K562 (cell line): ENCODE results near the gene SERPINH1. TPM values are rescaled to one million over a fixed set of nuclear protein-coding genes. Genes with fewer than 3 reads are reported as not detected.

Source experiments
- CCAR2 ChIP-seq: fragments of 200-400 bp; formaldehyde crosslinking; IDR thresholded peaks from 2 replicates; pipeline ENCODE4 v1.6.1; 2017; ENCODE audit warnings: mild to moderate bottlenecking, low read depth, low read length
- GTF3C2 ChIP-seq: IDR thresholded peaks from 3 replicates; pipeline ENCODE4 v1.6.1; 2011; ENCODE audit warnings: borderline replicate concordance, mild to moderate bottlenecking, moderate library complexity; ENCODE audit not compliant: insufficient read length; ENCODE audit errors: extremely low read depth
- JUND ChIP-seq, 2 experiments: IDR thresholded peaks; 2 replicates in 1 of 2; 3 replicates in 1 of 2; pipeline ENCODE4 v1.6.1; 2011; ENCODE audit warnings: borderline replicate concordance in 2 of 2, low read depth in 2 of 2, low read length in 2 of 2, improper control_type of control experiment in 1 of 2, missing biosample characterization in 1 of 2, missing genetic modification characterization in 1 of 2, missing genetic modification reagents in 1 of 2
- RAD21 ChIP-seq, 2 experiments: fragments of 250-450 bp in 1 of 2; fragments of 450-650 bp in 1 of 2; sonication (Bioruptor Pico) in 1 of 2; formaldehyde crosslinking in 1 of 2; IDR thresholded peaks in 1 of 2; conservative IDR thresholded peaks in 1 of 2; 2 replicates each; pipeline versions ENCODE4 v1.4.0 to v1.8.0; 2020 to 2022; ENCODE audit warnings: mild to moderate bottlenecking in 2 of 2, moderate library complexity in 1 of 2
- ZNF354B ChIP-seq: fragments of 250-450 bp; sonication (Bioruptor Pico); IDR thresholded peaks from 2 replicates; pipeline ENCODE4 v1.4.0; 2020
- polyA plus RNA-seq, 8 experiments: library from polyadenylated mRNA; depleted of rRNA in 4 of 8; stranded (reverse) in 5 of 8; unstranded in 3 of 8; fragments of >200 nt; fragmentation: Nextera tagmentation in 2 of 8; fragmentation: Illumina TruSeq in 1 of 8; extraction: Ambion mirVana in 2 of 8; extraction: Trizol in 1 of 8; gene quantifications; 2 replicates each; pipeline versions ENCODE4 v1.2.1 to v1.2.3, GENCODE V29; 2011 to 2014; ENCODE audit warnings: inconsistent platforms in 1 of 8, missing spikeins in 1 of 8
- total RNA-seq, 7 experiments: library from RNA; depleted of rRNA in 6 of 7; stranded (reverse); fragments of >200 nt in 6 of 7; fragmentation: Illumina TruSeq in 2 of 7; extraction: Trizol in 2 of 7; gene quantifications; 2 replicates each; pipeline versions ENCODE4 v1.2.1 to v1.2.3, GENCODE V29; 2011 to 2021; ENCODE audit warnings: low replicate concordance in 1 of 7
- TF ChIP-seq, protein P1 (sequence below), 2 experiments: fragments of 450-650 bp; formaldehyde crosslinking in 1 of 2; IDR thresholded peaks; 2 replicates each; pipeline versions ENCODE4 v1.4.0 to v1.6.1; 2014 to 2020; ENCODE audit warnings: mild to moderate bottlenecking in 2 of 2, borderline replicate concordance in 1 of 2, low read depth in 1 of 2
- TF ChIP-seq, protein P2 (sequence below): fragments of 250-450 bp; sonication (Bioruptor Pico); IDR thresholded peaks from 2 replicates; pipeline ENCODE4 v1.4.0; 2020; ENCODE audit warnings: mild to moderate bottlenecking

Gene SERPINH1
- total and polyA plus RNA-seq, 9 of the 15 experiments (the other 6 are each of a cell fraction or from before 2014, with no cell fraction given) = 2.8 to 106 (median 67.9) TPM

GRCh38 chr11:75597636-75598035 lies 35.6 kb downstream of the SERPINH1 start (continued):
- TF ChIP-seq, protein P1, sequence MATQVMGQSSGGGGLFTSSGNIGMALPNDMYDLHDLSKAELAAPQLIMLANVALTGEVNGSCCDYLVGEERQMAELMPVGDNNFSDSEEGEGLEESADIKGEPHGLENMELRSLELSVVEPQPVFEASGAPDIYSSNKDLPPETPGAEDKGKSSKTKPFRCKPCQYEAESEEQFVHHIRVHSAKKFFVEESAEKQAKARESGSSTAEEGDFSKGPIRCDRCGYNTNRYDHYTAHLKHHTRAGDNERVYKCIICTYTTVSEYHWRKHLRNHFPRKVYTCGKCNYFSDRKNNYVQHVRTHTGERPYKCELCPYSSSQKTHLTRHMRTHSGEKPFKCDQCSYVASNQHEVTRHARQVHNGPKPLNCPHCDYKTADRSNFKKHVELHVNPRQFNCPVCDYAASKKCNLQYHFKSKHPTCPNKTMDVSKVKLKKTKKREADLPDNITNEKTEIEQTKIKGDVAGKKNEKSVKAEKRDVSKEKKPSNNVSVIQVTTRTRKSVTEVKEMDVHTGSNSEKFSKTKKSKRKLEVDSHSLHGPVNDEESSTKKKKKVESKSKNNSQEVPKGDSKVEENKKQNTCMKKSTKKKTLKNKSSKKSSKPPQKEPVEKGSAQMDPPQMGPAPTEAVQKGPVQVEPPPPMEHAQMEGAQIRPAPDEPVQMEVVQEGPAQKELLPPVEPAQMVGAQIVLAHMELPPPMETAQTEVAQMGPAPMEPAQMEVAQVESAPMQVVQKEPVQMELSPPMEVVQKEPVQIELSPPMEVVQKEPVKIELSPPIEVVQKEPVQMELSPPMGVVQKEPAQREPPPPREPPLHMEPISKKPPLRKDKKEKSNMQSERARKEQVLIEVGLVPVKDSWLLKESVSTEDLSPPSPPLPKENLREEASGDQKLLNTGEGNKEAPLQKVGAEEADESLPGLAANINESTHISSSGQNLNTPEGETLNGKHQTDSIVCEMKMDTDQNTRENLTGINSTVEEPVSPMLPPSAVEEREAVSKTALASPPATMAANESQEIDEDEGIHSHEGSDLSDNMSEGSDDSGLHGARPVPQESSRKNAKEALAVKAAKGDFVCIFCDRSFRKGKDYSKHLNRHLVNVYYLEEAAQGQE (IDR thresholded peaks at IDR 0.05; ENCODE audit: borderline replicate concordance) = peak; percentile 46; the same call in 1 of the 2 replicates
- TF ChIP-seq, protein P1 (CRISPR knock-in tag; IDR thresholded peaks at IDR 0.05; ENCODE audit: low read depth) = no peak
- no peak for TF ChIP-seq CCAR2
- peak; percentile 50 to 70 for TF ChIP-seq RAD21 (CRISPR knock-in tag; conservative IDR thresholded peaks at IDR 0.05 in 1 of 2, IDR thresholded peaks at IDR 0.05 in 1 of 2)
- no peak for TF ChIP-seq GTF3C2
- 0 out of 2 replicates have a peak, but pooled peaks have one; percentile 12 for TF ChIP-seq JUND (IDR thresholded peaks at IDR 0.05; ENCODE audit: borderline replicate concordance, low read depth, low read length)
- TF ChIP-seq JUND (tag; IDR thresholded peaks at IDR 0.05; ENCODE audit: borderline replicate concordance, low read depth, low read length) = no peak
- TF ChIP-seq, protein P2, sequence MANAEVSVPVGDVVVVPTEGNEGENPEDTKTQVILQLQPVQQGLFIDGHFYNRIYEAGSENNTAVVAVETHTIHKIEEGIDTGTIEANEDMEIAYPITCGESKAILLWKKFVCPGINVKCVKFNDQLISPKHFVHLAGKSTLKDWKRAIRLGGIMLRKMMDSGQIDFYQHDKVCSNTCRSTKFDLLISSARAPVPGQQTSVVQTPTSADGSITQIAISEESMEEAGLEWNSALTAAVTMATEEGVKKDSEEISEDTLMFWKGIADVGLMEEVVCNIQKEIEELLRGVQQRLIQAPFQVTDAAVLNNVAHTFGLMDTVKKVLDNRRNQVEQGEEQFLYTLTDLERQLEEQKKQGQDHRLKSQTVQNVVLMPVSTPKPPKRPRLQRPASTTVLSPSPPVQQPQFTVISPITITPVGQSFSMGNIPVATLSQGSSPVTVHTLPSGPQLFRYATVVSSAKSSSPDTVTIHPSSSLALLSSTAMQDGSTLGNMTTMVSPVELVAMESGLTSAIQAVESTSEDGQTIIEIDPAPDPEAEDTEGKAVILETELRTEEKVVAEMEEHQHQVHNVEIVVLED (CRISPR knock-in tag) = 0 out of 2 replicates have a peak, but pooled peaks have one; percentile 31
- no peak for TF ChIP-seq ZNF354B (CRISPR knock-in tag)
